ENCODE measurements around the gene CCT6A. TPM values are rescaled to one million over a fixed set of nuclear protein-coding genes. Genes with fewer than 3 reads are reported as not detected.
A peak's percentile ranks its signal among the peaks of the same experiment; 100 is the strongest.

Gene CCT6A
- total RNA-seq, 1 experiment from 2014 or later, result 257 TPM

- Histone ChIP-seq H3K4me2 (ENCODE audit: low read length) (peak overlapping the region; percentile 94), H3K36me3 (ENCODE audit: control insufficient read depth in 1 of 2, insufficient read depth in 2 of 2, low read length in 2 of 2) (peaks cover 45 to 48% of the 10 kb centered on the region in 2 experiments), H3K9ac (ENCODE audit: low read length) (peak overlapping the region; percentile 97), H3K27me3 (ENCODE audit: insufficient read depth, low read length) (no peaks in the 10 kb centered on the region), H3K79me2 (ENCODE audit: insufficient read depth, low read length) (peaks cover 95% of the 10 kb centered on the region), H3K9me2 (ENCODE audit: insufficient read depth) (no peaks in the 10 kb centered on the region), H4K20me1 (ENCODE audit: insufficient read depth) (peaks cover 25% of the 10 kb centered on the region; the same call in 1 of the 2 replicates), H3K9me3 (ENCODE audit: control insufficient read depth in 1 of 2, insufficient read depth in 1 of 2, low read depth in 1 of 2, low read length in 2 of 2) (no peaks in the 10 kb centered on the region), H3K4me1 (ENCODE audit: control insufficient read depth in 1 of 2, insufficient read depth in 2 of 2, low read length in 2 of 2) (peaks cover 19 to 32% of the 10 kb centered on the region in 2 experiments), H2AFZ (ENCODE audit: low read depth, low read length, poor library complexity, severe bottlenecking) (no peak overlapping the region), H3K4me3 (replicated peaks in 1 of 2; ENCODE audit: low read depth in 1 of 2, low read length in 2 of 2) (peak overlapping the region; percentile 90 to 98; a peak in 3 of 4 replicates), H3K27ac (ENCODE audit: low read depth, low read length) (peak overlapping the region; percentile 25)
- intact Hi-C loops (cut with micrococcal nuclease), result no loop called here
- no peak for TF ChIP-seq EGR1 (IDR thresholded peaks at IDR 0.05; ENCODE audit: low read depth)
- TF ChIP-seq EZH2phosphoT487 (IDR thresholded peaks at IDR 0.05; ENCODE audit: borderline replicate concordance), result no peak
- no peak for TF ChIP-seq ZNF274 (IDR thresholded peaks at IDR 0.05; ENCODE audit: low read depth, low read length)
- no peak for TF ChIP-seq ZBTB33 (IDR thresholded peaks at IDR 0.05; ENCODE audit: extremely low read depth, insufficient replicate concordance, low read length)
- no peak for TF ChIP-seq ATF3 (IDR thresholded peaks at IDR 0.05)
- no peak for TF ChIP-seq JUND (IDR thresholded peaks at IDR 0.05)
- TF ChIP-seq ELF1 (IDR thresholded peaks at IDR 0.05; ENCODE audit: borderline replicate concordance, low read depth), result no peak
- TF ChIP-seq EZH2 (IDR thresholded peaks at IDR 0.05), result no peak
- TF ChIP-seq FOSL1 (IDR thresholded peaks at IDR 0.05; ENCODE audit: low read depth), result no peak
- no peak for TF ChIP-seq POLR2A (IDR thresholded peaks at IDR 0.05; ENCODE audit: borderline replicate concordance, extremely low read depth, insufficient read depth, insufficient read length)
- TF ChIP-seq POLR2AphosphoS5 (IDR thresholded peaks at IDR 0.05; ENCODE audit: low read depth, low read length), result no peak
- ChIA-PET CTCF (no interaction called here), RAD21 (ENCODE audit: low non-redundant PET in 1 of 2, low total read pairs in 2 of 2, uncharacterized antibody in 2 of 2, unreplicated experiment in 2 of 2) (no interaction called here), POLR2A (interaction anchor here (0.6 to 1.8 kb wide), 3 partner anchors 9 to 37 kb away, joined by 3 to 5 read pairs (median 5); no protein-coding TSS in a partner anchor)
- no TSS peak for BruUV-seq (replicated peaks)
- ATAC-seq (no peak), DNase-seq (ENCODE audit: low read depth, low spot score) (no peak)
These were observed 1.8 kb downstream of the CCT6A start for GRCh38 chr7:56053379-56053778.

All from HCT116 (cell line).